SK-N-MC (cell line): ENCODE data around the gene TET2.

ENCODE experiments used
- EZH2 ChIP-seq: fragments of 200-600 bp; sonication (generic); IDR thresholded peaks from one replicate; pipeline ENCODE4 v1.6.1; 2017; ENCODE audit warnings: antibody characterized with exemption
- POLR2AphosphoS5 ChIP-seq: IDR thresholded peaks from 2 replicates; pipeline ENCODE4 v1.6.1; 2012; ENCODE audit warnings: mild to moderate bottlenecking, low read depth, low read length, borderline replicate concordance

DNA sequence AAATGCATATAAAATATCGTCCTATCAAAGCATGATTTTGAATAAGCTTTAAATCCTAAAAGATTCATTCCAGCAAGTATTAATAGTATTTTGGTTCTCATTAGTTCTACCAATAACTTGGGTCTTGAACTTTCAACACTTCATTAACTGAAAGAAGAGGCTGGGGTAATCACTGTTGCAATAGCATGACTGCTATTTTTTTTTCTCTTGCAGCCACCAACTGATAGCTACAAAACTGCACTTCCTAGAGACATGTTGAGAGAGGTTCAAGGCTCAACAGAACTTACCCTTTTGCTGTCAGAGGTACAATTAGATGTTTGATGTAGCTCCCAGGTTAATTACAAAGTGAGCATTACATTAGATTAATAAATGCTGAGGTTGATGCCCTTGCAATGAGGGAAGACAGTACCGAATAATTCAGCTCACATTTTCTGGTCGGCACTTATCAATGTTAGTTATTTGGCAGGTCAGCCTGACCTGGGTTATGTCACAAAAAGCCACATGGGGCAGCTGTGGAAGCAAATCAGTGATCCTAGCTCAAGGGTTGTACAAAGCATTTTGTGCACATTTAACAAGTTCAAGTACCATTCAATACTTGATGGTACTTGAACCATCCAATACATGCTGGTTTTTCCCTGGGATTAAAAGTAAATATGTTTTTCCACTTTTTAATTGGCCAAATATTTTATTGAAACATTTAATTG, 29.9 kb upstream of the TET2 start:
- TF ChIP-seq EZH2 (no peak), POLR2AphosphoS5 (no peak)
